ENCODE results near the gene DCST2. TPM values are rescaled to one million over a fixed set of nuclear protein-coding genes. Genes with fewer than 3 reads are reported as not detected.

Gene DCST2
- total and polyA plus RNA-seq, 9 of the 15 experiments (the other 6 are each of a cell fraction or from before 2014, with no cell fraction given), result 0.09 to 0.49 (median 0.11) TPM; not detected in 3

- no peak for TF ChIP-seq TFAM (CRISPR knock-in tag; conservative IDR thresholded peaks at IDR 0.05)
- no peak for TF ChIP-seq POLR2AphosphoS2 (IDR thresholded peaks at IDR 0.05; ENCODE audit: low read length)
- no peak for TF ChIP-seq SETDB1 (IDR thresholded peaks at IDR 0.05; ENCODE audit: low read length)
- TF ChIP-seq RBM14 (IDR thresholded peaks at IDR 0.05; ENCODE audit: borderline replicate concordance, insufficient read depth, low read depth, low read length), result no peak
- no peak for TF ChIP-seq MXI1 (IDR thresholded peaks at IDR 0.05; ENCODE audit: low read depth, low read length)
- TF ChIP-seq PML (IDR thresholded peaks at IDR 0.05; ENCODE audit: low read length), result no peak
- TF ChIP-seq LARP7 (IDR thresholded peaks at IDR 0.05), result no peak
- TF ChIP-seq, protein P1, sequence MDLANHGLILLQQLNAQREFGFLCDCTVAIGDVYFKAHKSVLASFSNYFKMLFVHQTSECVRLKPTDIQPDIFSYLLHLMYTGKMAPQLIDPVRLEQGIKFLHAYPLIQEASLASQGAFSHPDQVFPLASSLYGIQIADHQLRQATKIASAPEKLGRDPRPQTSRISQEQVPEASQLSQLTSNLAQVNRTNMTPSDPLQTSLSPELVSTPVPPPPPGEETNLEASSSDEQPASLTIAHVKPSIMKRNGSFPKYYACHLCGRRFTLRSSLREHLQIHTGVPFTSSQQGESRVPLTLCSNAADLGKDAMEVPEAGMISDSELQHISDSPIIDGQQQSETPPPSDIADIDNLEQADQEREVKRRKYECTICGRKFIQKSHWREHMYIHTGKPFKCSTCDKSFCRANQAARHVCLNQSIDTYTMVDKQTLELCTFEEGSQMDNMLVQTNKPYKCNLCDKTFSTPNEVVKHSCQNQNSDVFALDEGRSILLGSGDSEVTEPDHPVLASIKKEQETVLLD (IDR thresholded peaks at IDR 0.05), result no peak
- TF ChIP-seq MED1 (CRISPR knock-in tag; IDR thresholded peaks at IDR 0.05; ENCODE audit: borderline replicate concordance), result no peak
- TF ChIP-seq MEIS2 (IDR thresholded peaks at IDR 0.05; ENCODE audit: partially characterized antibody), result peak; percentile 91
- TF ChIP-seq TEAD1 (CRISPR knock-in tag; IDR thresholded peaks at IDR 0.05), result no peak
- TF ChIP-seq ZBTB43 (CRISPR knock-in tag; IDR thresholded peaks at IDR 0.05), result no peak
- no peak for TF ChIP-seq KAT8 (IDR thresholded peaks at IDR 0.05; ENCODE audit: low read depth)
- TF ChIP-seq RAD21 (CRISPR knock-in tag; conservative IDR thresholded peaks at IDR 0.05 in 1 of 2, IDR thresholded peaks at IDR 0.05 in 1 of 2), result no peak
- no peak for TF ChIP-seq MYBL2 (IDR thresholded peaks at IDR 0.05; ENCODE audit: low read depth)
- TF ChIP-seq MYBL2 (CRISPR knock-in tag; IDR thresholded peaks at IDR 0.05; ENCODE audit: borderline replicate concordance), result no peak
- TF ChIP-seq NUFIP1 (IDR thresholded peaks at IDR 0.05; ENCODE audit: partially characterized antibody), result no peak
- no peak for TF ChIP-seq ZNF778 (CRISPR knock-in tag; IDR thresholded peaks at IDR 0.05)
- peak; percentile 97 for TF ChIP-seq BHLHE40 (IDR thresholded peaks at IDR 0.05; ENCODE audit: low read length)
- no peak for TF ChIP-seq HNRNPL (IDR thresholded peaks at IDR 0.05; ENCODE audit: low read depth, low read length)
- no peak for TF ChIP-seq TSHZ1 (CRISPR knock-in tag; IDR thresholded peaks at IDR 0.05)
- TF ChIP-seq RBM15 (IDR thresholded peaks at IDR 0.05; ENCODE audit: insufficient read depth, low read length), result no peak
- TF ChIP-seq RFX1 (IDR thresholded peaks at IDR 0.05), result no peak
- TF ChIP-seq ZNF282 (CRISPR knock-in tag; IDR thresholded peaks at IDR 0.05), result no peak
Measured at GRCh38 chr1:155080312-155081228, 47.0 kb upstream of the DCST2 start (continued).

Measured in K562 (cell line).